ENCODE data around the gene VPS25. TPM values are rescaled to one million over a fixed set of nuclear protein-coding genes. Genes with fewer than 3 reads are reported as not detected.

VPS25 gene
- total and polyA plus RNA-seq, 9 of the 15 experiments (the other 6 are each of a cell fraction or from before 2014, with no cell fraction given): 123 to 352 (median 180) TPM

GRCh38 chr17:42743595-42744282 lies 29.5 kb upstream of the VPS25 start (continued):
- TF ChIP-seq ZNF318 (IDR thresholded peaks at IDR 0.05; ENCODE audit: borderline replicate concordance in 1 of 2, low read depth in 1 of 2): no peak
- peak; percentile 94 for TF ChIP-seq CBFA2T3 (IDR thresholded peaks at IDR 0.05)
- no peak for TF ChIP-seq GTF2F1 (IDR thresholded peaks at IDR 0.05; ENCODE audit: low read depth, low read length)
- TF ChIP-seq ARID2 (IDR thresholded peaks at IDR 0.05): no peak
- TF ChIP-seq ZNF785 (CRISPR knock-in tag; IDR thresholded peaks at IDR 0.05): no peak
- TF ChIP-seq ZNF24 (IDR thresholded peaks at IDR 0.05): no peak
- TF ChIP-seq CSDE1 (IDR thresholded peaks at IDR 0.05): no peak
- TF ChIP-seq USF1 (CRISPR knock-in tag; IDR thresholded peaks at IDR 0.05): no peak
- TF ChIP-seq HINFP (tag; conservative IDR thresholded peaks at IDR 0.05; ENCODE audit: low read depth): no peak
- TF ChIP-seq ZNF511 (CRISPR knock-in tag; IDR thresholded peaks at IDR 0.05): no peak
- TF ChIP-seq SMARCE1 (IDR thresholded peaks at IDR 0.05): peak; percentile 93
- no peak for TF ChIP-seq CAMTA2 (CRISPR knock-in tag; conservative IDR thresholded peaks at IDR 0.05)
- no peak for TF ChIP-seq ZNF253 (CRISPR knock-in tag; conservative IDR thresholded peaks at IDR 0.05)
- no peak for TF ChIP-seq ZNF212 (CRISPR knock-in tag; IDR thresholded peaks at IDR 0.05)
- no peak for TF ChIP-seq ZKSCAN8 (CRISPR knock-in tag; IDR thresholded peaks at IDR 0.05)
- TF ChIP-seq MNT (conservative IDR thresholded peaks at IDR 0.05): peak in 1 of 2 experiments; percentile 36; a peak in 2 of 4 replicates
- TF ChIP-seq KLF16 (IDR thresholded peaks at IDR 0.05): peak; percentile 86; the same call in 1 of the 2 replicates
